ENCODE measurements around the gene IER3IP1. TPM values are rescaled to one million over a fixed set of nuclear protein-coding genes. Genes with fewer than 3 reads are reported as not detected.

The IER3IP1 gene
- 35.0 and 41.5 TPM in 2 replicates for total RNA-seq

GRCh38 chr18:47175898-47176575 lies at the start of gene IER3IP1:
Gene IER3IP1, minus strand, starts transcription at chr18:47176364. Its CDS starts 87 bp downstream, at chr18:47176277.

GRCh38 chr18:47150029-47150823 lies 25.9 kb downstream of the IER3IP1 start, which contains the start of gene HDHD2:
Gene HDHD2, minus strand, starts transcription at chr18:47150500. Its CDS starts 14,061 bp downstream, at chr18:47136439.

Other genes starting within 250 kb of the IER3IP1 start
- under 0.01 TPM in 1 of 2 replicates, not detected in the other for gene ELOA2, start 140.7 kb downstream of the IER3IP1 start, total RNA-seq
- gene HDHD2, start 25.9 kb downstream of the IER3IP1 start, total RNA-seq = 12.9 and 14.2 TPM in 2 replicates
- not detected in 2 replicates for gene SKOR2, start 75.3 kb upstream of the IER3IP1 start, total RNA-seq

Measured in bronchial smooth muscle cell (primary cell).